LNCAP (cell line): Measurements from ENCODE around the gene DSC2.

Experiments used
- TF ChIP-seq, protein P1 (sequence below): fragments of 450-650 bp; IDR thresholded peaks from 2 replicates; pipeline ENCODE4 v1.5.1; 2017; ENCODE audit warnings: mild to moderate bottlenecking

DSC2 gene

DNA sequence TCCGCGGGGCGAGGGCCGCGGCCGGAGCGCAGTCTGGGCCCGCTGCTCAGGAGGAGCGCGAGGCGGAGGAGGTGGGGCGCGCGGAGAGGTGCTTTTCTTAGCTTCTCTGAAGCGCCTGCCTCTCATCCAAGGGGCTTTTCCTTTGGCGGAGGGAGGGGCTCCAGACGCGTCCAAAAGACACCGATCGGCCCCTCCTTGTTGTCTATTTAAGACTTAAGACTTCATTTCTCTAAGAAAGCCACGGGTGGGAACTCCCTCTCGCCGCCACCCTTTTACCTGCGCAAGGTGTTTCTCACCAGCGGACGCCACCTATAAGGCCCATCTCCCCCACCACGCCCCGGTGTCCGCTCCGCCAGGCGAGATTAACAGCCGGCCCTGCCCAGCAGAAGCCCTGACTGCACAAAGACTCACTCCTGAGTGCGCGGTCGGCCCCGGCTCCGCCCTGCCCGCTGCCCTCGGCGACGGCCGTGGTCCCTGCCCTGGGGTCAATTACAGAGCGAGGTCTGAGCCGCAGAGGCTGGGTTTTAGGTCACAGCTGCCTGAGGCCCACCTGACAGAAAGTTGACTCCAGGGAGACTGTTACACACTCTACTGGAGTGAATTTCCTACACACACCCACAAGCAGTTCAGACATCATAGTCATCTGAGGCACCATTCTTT, at the start of gene DSC2:
TSS of gene DSC2 (minus strand) at position 397 of the 660 bp plus-strand sequence. CDS start 450 bp downstream, outside the sequence.
- TF ChIP-seq, protein P1, sequence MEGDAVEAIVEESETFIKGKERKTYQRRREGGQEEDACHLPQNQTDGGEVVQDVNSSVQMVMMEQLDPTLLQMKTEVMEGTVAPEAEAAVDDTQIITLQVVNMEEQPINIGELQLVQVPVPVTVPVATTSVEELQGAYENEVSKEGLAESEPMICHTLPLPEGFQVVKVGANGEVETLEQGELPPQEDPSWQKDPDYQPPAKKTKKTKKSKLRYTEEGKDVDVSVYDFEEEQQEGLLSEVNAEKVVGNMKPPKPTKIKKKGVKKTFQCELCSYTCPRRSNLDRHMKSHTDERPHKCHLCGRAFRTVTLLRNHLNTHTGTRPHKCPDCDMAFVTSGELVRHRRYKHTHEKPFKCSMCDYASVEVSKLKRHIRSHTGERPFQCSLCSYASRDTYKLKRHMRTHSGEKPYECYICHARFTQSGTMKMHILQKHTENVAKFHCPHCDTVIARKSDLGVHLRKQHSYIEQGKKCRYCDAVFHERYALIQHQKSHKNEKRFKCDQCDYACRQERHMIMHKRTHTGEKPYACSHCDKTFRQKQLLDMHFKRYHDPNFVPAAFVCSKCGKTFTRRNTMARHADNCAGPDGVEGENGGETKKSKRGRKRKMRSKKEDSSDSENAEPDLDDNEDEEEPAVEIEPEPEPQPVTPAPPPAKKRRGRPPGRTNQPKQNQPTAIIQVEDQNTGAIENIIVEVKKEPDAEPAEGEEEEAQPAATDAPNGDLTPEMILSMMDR, result no peak

DNA sequence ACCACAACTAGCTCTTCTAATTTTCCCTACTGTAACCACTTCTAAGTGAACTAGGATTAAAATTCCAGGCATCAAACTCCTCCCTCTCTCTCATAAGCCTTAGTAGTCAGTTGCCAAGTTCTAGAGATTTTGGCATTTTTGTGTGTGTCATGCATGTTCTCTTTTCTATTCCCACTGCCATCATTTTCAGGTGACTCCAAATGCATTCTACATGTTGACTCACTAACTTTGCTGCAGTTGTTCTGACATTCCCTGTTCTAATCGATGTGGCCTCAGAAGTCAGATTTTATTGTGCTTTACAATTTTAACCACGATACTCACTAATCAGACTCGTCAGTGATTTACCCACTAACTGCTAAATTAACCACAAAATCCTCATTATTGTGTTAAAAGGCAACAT, 47.1 kb upstream of the DSC2 start:
- TF ChIP-seq, protein P1, result no peak

DNA sequence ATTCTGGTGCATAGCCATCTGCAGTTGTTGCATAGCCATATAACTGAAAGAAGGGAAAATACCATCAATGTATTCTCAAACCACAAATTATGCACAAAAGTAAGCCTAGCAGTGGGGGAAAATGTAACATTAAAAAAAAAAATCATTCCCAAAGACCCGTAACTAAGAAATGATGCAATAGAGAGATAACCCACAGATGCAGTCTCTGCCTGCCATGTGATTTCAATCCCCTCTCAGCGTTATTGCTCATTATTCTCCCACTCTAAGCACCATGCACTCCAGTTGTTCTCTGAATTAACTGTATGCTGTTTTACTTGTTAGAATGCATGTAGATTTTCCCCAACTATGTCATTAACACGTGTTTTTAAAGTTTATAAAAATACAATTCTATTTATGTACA, 46.4 kb upstream of the DSC2 start:
- TF ChIP-seq, protein P1, result no peak

DNA sequence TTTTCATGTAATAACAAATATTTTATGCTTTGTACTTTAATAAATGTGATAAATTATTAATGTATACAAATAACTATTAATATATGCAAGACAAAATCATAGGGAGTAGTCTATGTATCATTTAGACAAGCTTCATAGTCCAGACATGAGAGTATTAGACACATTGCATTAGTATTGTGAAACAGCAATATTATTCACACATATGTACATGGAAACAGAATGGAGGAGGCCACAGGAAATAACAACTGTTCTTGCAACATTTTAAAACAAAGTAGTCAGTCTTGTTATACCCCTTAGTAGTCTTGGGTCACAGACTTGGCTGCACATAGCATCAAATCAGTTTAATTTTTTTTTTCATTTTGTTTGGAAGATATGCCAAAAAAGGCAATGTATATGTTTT, 44.6 kb upstream of the DSC2 start:
- TF ChIP-seq, protein P1, result no peak

DNA sequence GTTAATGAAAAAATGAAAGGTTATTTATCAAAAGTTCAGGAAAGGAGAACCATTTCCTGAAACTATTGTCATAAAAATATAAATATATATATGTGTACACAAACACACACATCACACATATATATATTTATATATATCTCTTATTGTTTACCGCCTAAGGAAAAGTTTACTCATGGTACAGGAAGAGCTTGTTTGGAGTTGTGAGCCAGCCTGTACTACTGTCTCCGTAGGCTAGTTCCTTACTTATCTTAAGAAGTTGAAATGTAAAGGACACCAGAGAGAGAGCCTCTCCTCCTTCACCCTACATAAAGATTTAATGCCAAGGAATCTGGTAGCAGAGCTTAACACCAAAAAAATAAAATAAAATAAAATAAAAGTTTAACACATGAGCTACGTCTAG, 40.8 kb upstream of the DSC2 start:
- TF ChIP-seq, protein P1, result no peak

DNA sequence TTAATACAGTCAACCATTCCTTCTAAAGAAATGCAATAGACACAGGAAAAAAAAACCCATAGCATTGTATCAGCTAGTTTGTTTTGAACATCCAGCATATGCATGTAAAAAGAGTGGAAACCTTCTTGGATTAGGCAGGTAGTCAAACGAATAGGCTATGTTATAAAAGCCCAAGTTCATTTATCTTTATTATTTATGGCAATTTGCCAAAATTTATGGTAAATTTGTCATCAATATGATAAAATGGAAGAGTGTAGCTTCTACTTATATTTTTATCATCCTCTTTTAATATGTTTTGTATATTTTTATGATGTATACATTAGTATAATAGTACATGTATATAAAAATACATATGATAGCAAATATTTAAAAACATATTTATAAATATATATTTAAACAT, 36.5 kb upstream of the DSC2 start:
- TF ChIP-seq, protein P1, result no peak

DNA sequence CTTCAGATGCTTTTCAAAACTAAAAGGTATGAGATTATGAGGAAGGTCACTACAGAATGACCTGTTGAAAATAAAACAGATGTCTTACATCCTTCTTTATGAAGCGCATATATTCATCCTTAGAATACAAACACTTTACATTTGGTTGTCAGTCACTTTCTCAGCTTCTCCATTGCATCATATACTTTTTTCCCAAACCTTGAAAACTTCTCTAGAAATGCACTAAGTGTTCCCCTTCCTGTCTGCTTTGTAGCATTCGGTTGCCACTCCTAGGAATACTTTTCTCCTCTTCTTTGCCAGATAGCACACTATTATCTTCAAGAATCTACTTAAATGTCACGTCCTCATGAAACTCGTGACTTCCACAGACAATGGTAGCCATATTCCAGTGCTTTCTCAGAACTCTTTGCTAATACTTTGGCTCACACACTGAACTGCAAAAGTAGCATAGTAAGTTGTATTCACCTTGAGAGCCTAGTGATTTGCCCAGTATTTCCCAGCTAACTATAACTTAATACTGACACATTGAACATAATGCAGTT, 32.8 kb upstream of the DSC2 start:
- TF ChIP-seq, protein P1, result no peak
